Effector memory CD8-positive, alpha-beta T cell (primary cell): ENCODE data around the gene VAMP1.
"Not testable (repeated sequence)": the region's sequence is repeated elsewhere in the genome, so short reads cannot be mapped to it uniquely, and the experiment has no call there.

Source experiments
- ATAC-seq: fragments of 150-1000 bp; cut with Tn5 transposase; replicated peaks from 2 replicates; pipeline ENCODE4 v1.10.0; 2021; ENCODE audit warnings: mild to moderate bottlenecking, moderate library complexity
- DNase-seq, 3 experiments: peaks; one replicate each; pipeline ENCODE4 v3.0.0; 2021
- H3K27ac Mint-ChIP-seq, 2 donors: one replicate each; pipeline ENCODE4 v1.8.0; 2022; ENCODE audit warnings: mild to moderate bottlenecking in 2 of 2, mixed read lengths in 2 of 2, moderate library complexity in 2 of 2
- H3K27me3 Mint-ChIP-seq, 2 donors: one replicate each; pipeline ENCODE4 v1.8.0; 2022; ENCODE audit warnings: mixed read lengths in 2 of 2
- H3K36me3 Mint-ChIP-seq: one replicate; pipeline ENCODE4 v1.8.0; 2022; ENCODE audit warnings: mild to moderate bottlenecking, moderate library complexity, mixed read lengths; ENCODE audit not compliant: insufficient read depth
- H3K4me1 Mint-ChIP-seq, 2 donors: one replicate each; pipeline ENCODE4 v1.8.0; 2022; ENCODE audit warnings: low read depth in 2 of 2, mixed read lengths in 2 of 2
- H3K4me3 Mint-ChIP-seq, 2 donors: one replicate each; pipeline ENCODE4 v1.8.0; 2022; ENCODE audit warnings: mild to moderate bottlenecking in 2 of 2, mixed read lengths in 2 of 2, moderate library complexity in 2 of 2
- H3K9me3 Mint-ChIP-seq, 2 donors: one replicate each; pipeline ENCODE4 v1.8.0; 2022; ENCODE audit warnings: mixed read lengths in 2 of 2

Gene VAMP1

DNA sequence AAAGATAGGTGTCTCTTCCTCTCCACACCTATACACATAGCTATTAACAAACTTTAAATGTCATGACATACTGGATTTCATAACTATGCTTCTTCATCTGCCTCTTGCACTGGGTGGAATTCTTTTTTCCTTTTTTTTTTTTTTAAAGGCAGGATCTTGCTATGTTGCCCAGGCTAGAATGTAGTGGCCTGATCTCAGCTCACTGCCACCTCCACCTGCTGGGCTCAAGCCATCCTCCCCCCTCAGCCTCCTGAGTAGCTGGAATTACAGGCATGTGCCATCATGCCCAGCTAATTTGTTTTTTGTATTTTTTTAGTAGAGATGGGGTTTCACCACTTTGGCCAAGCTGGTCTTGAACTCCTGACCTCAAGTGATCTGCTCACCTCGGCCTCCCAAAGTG, 17.8 kb upstream of the VAMP1 start:
- DNase-seq: no peak
- no peaks in the 10 kb centered on the region for H3K27me3 Mint-ChIP-seq
- H3K27ac Mint-ChIP-seq: no peak overlapping the region
- peaks cover 9% of the 10 kb centered on the region for H3K36me3 Mint-ChIP-seq
- no peak overlapping the region for H3K4me3 Mint-ChIP-seq
- ATAC-seq: no peak
- peaks cover 8 to 11% of the 10 kb centered on the region in 2 donors for H3K4me1 Mint-ChIP-seq
- H3K9me3 Mint-ChIP-seq: no peaks in the 10 kb centered on the region

- no peak for ATAC-seq
- no peaks in the 10 kb centered on the region for H3K4me1 Mint-ChIP-seq
- no peaks in the 10 kb centered on the region for H3K27me3 Mint-ChIP-seq
- no peaks in the 10 kb centered on the region for H3K9me3 Mint-ChIP-seq
- no peak overlapping the region for H3K27ac Mint-ChIP-seq
- H3K36me3 Mint-ChIP-seq: peaks cover 2% of the 10 kb centered on the region
- no peak for DNase-seq
- H3K4me3 Mint-ChIP-seq: no peak overlapping the region
Measured at GRCh38 chr12:6478416-6478815, 7.9 kb upstream of the VAMP1 start.

DNA sequence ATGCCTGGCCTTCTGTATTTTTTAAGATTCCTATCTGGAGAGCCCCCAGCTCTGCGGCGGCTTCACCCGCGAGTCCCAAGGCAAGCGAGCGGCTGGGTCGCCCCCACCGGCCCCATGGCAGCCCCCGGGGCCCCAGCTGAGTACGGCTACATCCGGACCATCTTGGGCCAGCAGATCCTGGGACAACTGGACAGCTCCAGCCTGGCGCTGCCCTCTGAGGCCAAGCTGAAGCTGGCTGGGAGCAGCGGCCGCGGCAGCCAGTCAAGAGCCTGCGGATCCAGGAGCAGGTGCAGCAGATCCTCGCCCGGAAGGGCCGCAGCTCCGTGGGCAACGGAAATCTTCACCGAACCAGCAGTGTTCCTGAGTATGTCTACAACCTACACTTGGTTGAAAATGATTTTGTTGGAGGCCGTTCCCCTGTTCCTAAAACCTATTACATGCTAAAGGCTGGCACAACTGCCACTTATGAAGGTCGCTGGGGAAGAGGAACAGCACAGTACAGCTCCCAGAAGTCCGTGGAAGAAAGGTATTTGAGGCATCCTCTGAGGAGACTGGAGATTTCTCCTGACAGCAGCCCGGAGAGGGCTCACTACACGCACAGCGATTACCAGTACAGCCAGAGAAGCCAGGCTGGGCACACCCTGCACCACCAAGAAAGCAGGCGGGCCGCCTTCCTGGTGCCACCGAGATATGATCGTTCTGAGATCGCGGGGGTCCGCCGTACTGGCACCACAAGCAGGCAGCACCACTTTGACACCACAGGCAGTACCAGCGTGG, 7.3 kb upstream of the VAMP1 start:
- H3K27me3 Mint-ChIP-seq, H3K4me1 Mint-ChIP-seq, H3K4me3 Mint-ChIP-seq, ATAC-seq, H3K36me3 Mint-ChIP-seq, DNase-seq, H3K9me3 Mint-ChIP-seq, H3K27ac Mint-ChIP-seq: not testable (repeated sequence)

DNA sequence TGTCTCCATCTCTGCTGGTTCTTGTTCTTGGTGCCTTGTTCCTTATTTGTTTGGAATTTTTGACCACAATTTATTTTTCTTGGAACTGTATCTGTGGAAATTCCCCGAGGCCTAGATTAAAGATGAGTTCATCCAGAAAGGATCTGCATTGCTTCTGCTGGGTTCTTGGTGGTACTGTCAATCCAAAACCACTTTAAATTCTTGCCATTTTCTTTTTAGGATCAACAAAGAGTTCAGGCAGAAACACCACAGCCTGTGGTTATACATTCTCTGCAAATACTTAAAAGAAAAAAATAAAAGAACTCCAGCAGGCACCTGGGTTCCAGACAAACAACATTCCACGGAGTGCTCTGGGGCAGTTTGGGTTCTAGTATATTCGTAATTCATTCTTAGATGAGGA, 6.0 kb upstream of the VAMP1 start:
- Mint-ChIP-seq H3K9me3 (no peaks in the 10 kb centered on the region), H3K4me3 (no peak overlapping the region), H3K4me1 (peaks cover 0 to under 1% of the 10 kb centered on the region in 2 donors), H3K27me3 (no peaks in the 10 kb centered on the region), H3K27ac (no peak overlapping the region), H3K36me3 (peaks cover 7% of the 10 kb centered on the region)
- DNase-seq: no peak
- ATAC-seq: no peak

- H3K4me3 Mint-ChIP-seq, DNase-seq, H3K27ac Mint-ChIP-seq, H3K27me3 Mint-ChIP-seq, ATAC-seq, H3K9me3 Mint-ChIP-seq, H3K4me1 Mint-ChIP-seq: not testable (repeated sequence)
- peaks cover 16% of the 10 kb centered on the region for H3K36me3 Mint-ChIP-seq
Measured at GRCh38 chr12:6475233-6475975, 4.9 kb upstream of the VAMP1 start.

DNA sequence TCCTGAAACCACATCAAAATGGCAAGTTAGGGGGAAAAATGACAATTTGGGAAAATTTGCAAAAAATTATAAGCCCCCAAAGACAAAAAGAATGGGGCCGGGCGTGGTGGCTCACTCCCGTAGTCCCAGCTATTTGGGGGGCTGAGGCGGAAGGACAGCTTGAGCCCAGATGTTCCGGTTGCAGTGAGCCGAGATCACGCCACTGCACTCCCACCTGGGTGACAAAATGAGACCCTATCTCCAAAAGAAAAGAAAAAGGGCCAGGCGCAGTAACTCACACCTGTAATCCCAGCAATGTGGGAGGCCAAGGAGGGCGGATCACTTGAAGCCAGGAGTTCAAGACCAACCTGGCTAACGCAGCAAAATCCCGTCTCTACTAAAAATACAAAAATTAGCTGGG, 2.0 kb upstream of the VAMP1 start:
- Mint-ChIP-seq H3K27me3 (no peaks in the 10 kb centered on the region), H3K36me3 (peaks cover 35% of the 10 kb centered on the region), H3K4me3 (no peak overlapping the region), H3K9me3 (no peaks in the 10 kb centered on the region), H3K27ac (no peak overlapping the region), H3K4me1 (peaks cover 27 to 28% of the 10 kb centered on the region in 2 donors)
- DNase-seq (no peak), ATAC-seq (no peak)

GRCh38 chr12:6471989-6472360, 1.5 kb upstream of the VAMP1 start:
- ATAC-seq: no peak
- Mint-ChIP-seq H3K27me3 (no peaks in the 10 kb centered on the region), H3K27ac (peak overlapping the region in 1 of 2 donors; percentile 89), H3K4me3 (peak overlapping the region in 1 of 2 donors; percentile 88), H3K4me1 (peaks cover 32% of the 10 kb centered on the region in 2 donors), H3K9me3 (no peaks in the 10 kb centered on the region), H3K36me3 (peaks cover 36% of the 10 kb centered on the region)
- DNase-seq: no peak

- Mint-ChIP-seq H3K4me3 (peak overlapping the region; percentile 88 to 89), H3K27me3 (no peaks in the 10 kb centered on the region), H3K4me1 (peaks cover 46 to 48% of the 10 kb centered on the region in 2 donors), H3K27ac (peak overlapping the region; percentile 89), H3K9me3 (no peaks in the 10 kb centered on the region), H3K36me3 (peaks cover 55% of the 10 kb centered on the region)
- DNase-seq: no peak
- no peak for ATAC-seq
Measured at GRCh38 chr12:6469609-6470374, 685 bp downstream of the VAMP1 start.

DNA sequence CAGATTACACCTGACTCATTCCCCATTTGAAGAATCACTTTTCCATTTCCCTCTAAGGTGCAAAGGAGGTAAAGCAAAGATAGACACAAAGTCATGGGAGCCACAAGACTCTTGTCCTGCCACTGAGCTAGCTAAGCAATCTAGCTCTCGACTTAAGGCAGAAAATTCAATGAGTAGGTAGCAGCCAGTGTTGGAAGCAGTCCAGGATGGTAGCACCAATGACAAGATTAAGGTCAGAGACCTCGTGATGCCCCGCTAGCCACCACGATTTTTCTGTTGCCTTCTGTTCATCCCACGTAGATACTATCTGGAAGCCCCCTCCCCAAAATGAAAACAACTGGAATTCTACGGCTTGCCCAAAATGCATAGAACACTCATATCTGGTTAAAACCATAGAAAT, 1.4 kb downstream of the VAMP1 start:
- Mint-ChIP-seq H3K9me3 (no peaks in the 10 kb centered on the region), H3K27ac (peak overlapping the region; percentile 89), H3K27me3 (no peaks in the 10 kb centered on the region), H3K4me3 (peak overlapping the region; percentile 88 to 89), H3K36me3 (peaks cover 62% of the 10 kb centered on the region), H3K4me1 (peaks cover 53 to 55% of the 10 kb centered on the region in 2 donors)
- ATAC-seq (no peak), DNase-seq (no peak)

DNA sequence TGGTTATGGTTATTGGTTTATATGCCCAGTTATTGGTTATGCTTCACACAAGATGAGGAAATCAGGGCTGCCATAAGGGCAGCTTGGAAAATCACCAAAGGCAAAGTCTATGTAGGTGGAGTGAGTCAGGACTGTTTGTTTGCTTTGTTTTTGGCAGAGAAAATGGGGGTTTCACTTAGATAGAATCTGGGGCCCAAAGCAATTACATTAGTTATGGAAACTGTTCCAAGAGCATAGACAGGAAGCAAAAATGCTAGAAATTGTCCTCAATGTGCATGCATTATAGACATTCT, 2.2 kb downstream of the VAMP1 start:
- no peak for DNase-seq
- Mint-ChIP-seq H3K27ac (peak overlapping the region; percentile 89), H3K4me3 (peak overlapping the region; percentile 88 to 89), H3K4me1 (peaks cover 60 to 63% of the 10 kb centered on the region in 2 donors), H3K27me3 (no peaks in the 10 kb centered on the region), H3K36me3 (peaks cover 69% of the 10 kb centered on the region), H3K9me3 (no peaks in the 10 kb centered on the region)
- ATAC-seq: no peak

- not testable (repeated sequence) for DNase-seq, H3K9me3 Mint-ChIP-seq, ATAC-seq, H3K27me3 Mint-ChIP-seq
- Mint-ChIP-seq H3K27ac (peak overlapping the region; percentile 89), H3K36me3 (peaks cover 72% of the 10 kb centered on the region), H3K4me3 (peak overlapping the region; percentile 88 to 89), H3K4me1 (peaks cover 65 to 68% of the 10 kb centered on the region in 2 donors)
Measured at GRCh38 chr12:6467571-6468282, 2.8 kb downstream of the VAMP1 start.

GRCh38 chr12:6466751-6467150, 3.7 kb downstream of the VAMP1 start:
- H3K27me3 Mint-ChIP-seq, ATAC-seq, H3K9me3 Mint-ChIP-seq, DNase-seq: not testable (repeated sequence)
- H3K4me1 Mint-ChIP-seq: peaks cover 75 to 77% of the 10 kb centered on the region in 2 donors
- H3K36me3 Mint-ChIP-seq: peaks cover 80% of the 10 kb centered on the region
- peak overlapping the region; percentile 78 to 89 for H3K27ac Mint-ChIP-seq
- peak overlapping the region in 1 of 2 donors; percentile 20 for H3K4me3 Mint-ChIP-seq

DNA sequence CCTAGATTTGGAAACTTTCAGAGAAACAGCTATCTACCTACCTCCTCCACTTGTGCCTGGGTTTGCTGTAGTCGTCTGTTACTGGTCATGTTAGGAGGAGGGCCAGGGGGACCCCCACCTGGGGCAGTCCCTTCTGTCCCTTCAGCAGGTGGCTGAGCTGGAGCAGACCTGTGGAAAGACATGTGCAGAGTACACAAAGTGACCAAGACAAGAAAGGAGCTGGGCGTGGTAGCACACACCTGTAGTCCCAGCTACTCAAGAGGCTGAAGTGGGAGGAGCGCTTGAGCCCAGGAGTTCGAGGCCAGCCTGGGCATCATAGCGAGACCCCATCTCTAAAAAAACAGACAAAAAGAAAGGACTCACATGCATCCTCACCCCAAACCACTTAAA, 4.3 kb downstream of the VAMP1 start:
- Mint-ChIP-seq H3K4me3 (peak overlapping the region in 1 of 2 donors; percentile 21), H3K36me3 (peaks cover 81% of the 10 kb centered on the region)
- ATAC-seq: no peak

More for the DNA sequence above, 4.3 kb downstream of the VAMP1 start:
- Mint-ChIP-seq H3K27me3 (no peaks in the 10 kb centered on the region), H3K9me3 (no peaks in the 10 kb centered on the region), H3K27ac (peak overlapping the region; percentile 78 to 89), H3K4me1 (peaks cover 77 to 80% of the 10 kb centered on the region in 2 donors)
- no peak for DNase-seq
